T-helper 2 cell treated with Interferon-gamma antibody and Interleukin-4, amounts not matched to agents 5 μg/mL and 100 μg/mL, for 36 hours (primary cell): ENCODE measurements around the gene PTPRM.

Experiments used
- DNase-seq: peaks from one replicate; pipeline ENCODE4 v3.0.0; 2021; ENCODE audit warnings: low spot score
- H3K27ac Mint-ChIP-seq: one replicate; pipeline ENCODE4 v1.8.0; 2021; ENCODE audit warnings: mild to moderate bottlenecking, mixed read lengths
- H3K27me3 Mint-ChIP-seq: one replicate; pipeline ENCODE4 v1.8.0; 2021; ENCODE audit warnings: low read depth, mixed read lengths
- H3K36me3 Mint-ChIP-seq: one replicate; pipeline ENCODE4 v1.8.0; 2021; ENCODE audit warnings: low read depth, mixed read lengths
- H3K4me1 Mint-ChIP-seq: one replicate; pipeline ENCODE4 v1.8.0; 2021; ENCODE audit warnings: low read depth, mixed read lengths
- H3K4me3 Mint-ChIP-seq: one replicate; pipeline ENCODE4 v1.8.0; 2022; ENCODE audit warnings: mild to moderate bottlenecking, moderate library complexity, mixed read lengths
- H3K9me3 Mint-ChIP-seq: one replicate; pipeline ENCODE4 v1.8.0; 2021; ENCODE audit warnings: mixed read lengths

Gene PTPRM

GRCh38 chr18:7577706-7578105, 10.6 kb downstream of the PTPRM start:
- Mint-ChIP-seq H3K27me3 (no peaks in the 10 kb centered on the region), H3K4me3 (no peak overlapping the region), H3K36me3 (no peaks in the 10 kb centered on the region), H3K4me1 (no peaks in the 10 kb centered on the region), H3K9me3 (no peaks in the 10 kb centered on the region), H3K27ac (no peak overlapping the region)
- DNase-seq, result no peak

- Mint-ChIP-seq H3K27ac (no peak overlapping the region), H3K4me1 (no peaks in the 10 kb centered on the region), H3K27me3 (no peaks in the 10 kb centered on the region), H3K4me3 (no peak overlapping the region), H3K36me3 (no peaks in the 10 kb centered on the region), H3K9me3 (no peaks in the 10 kb centered on the region)
- no peak for DNase-seq
Measured at GRCh38 chr18:7579176-7579917, 12.2 kb downstream of the PTPRM start.

- Mint-ChIP-seq H3K27me3 (no peaks in the 10 kb centered on the region), H3K4me1 (no peaks in the 10 kb centered on the region), H3K27ac (no peak overlapping the region), H3K9me3 (no peaks in the 10 kb centered on the region), H3K36me3 (no peaks in the 10 kb centered on the region), H3K4me3 (no peak overlapping the region)
- DNase-seq, result no peak
Measured at GRCh38 chr18:7579918-7580542, 12.9 kb downstream of the PTPRM start.

GRCh38 chr18:7584646-7585275, 17.6 kb downstream of the PTPRM start:
- no peak for DNase-seq
- Mint-ChIP-seq H3K36me3 (no peaks in the 10 kb centered on the region), H3K4me3 (no peak overlapping the region), H3K9me3 (no peaks in the 10 kb centered on the region), H3K27ac (no peak overlapping the region), H3K4me1 (no peaks in the 10 kb centered on the region), H3K27me3 (no peaks in the 10 kb centered on the region)

GRCh38 chr18:7585276-7585670, 18.2 kb downstream of the PTPRM start:
- H3K36me3 Mint-ChIP-seq, result no peaks in the 10 kb centered on the region
- no peaks in the 10 kb centered on the region for H3K27me3 Mint-ChIP-seq
- H3K27ac Mint-ChIP-seq, result no peak overlapping the region
- H3K4me1 Mint-ChIP-seq, result no peaks in the 10 kb centered on the region
- no peaks in the 10 kb centered on the region for H3K9me3 Mint-ChIP-seq
- no peak overlapping the region for H3K4me3 Mint-ChIP-seq
- DNase-seq, result no peak

- no peak overlapping the region for H3K4me3 Mint-ChIP-seq
- H3K4me1 Mint-ChIP-seq, result no peaks in the 10 kb centered on the region
- H3K27me3 Mint-ChIP-seq, result peaks cover 2% of the 10 kb centered on the region
- no peaks in the 10 kb centered on the region for H3K9me3 Mint-ChIP-seq
- no peak overlapping the region for H3K27ac Mint-ChIP-seq
- no peak for DNase-seq
- H3K36me3 Mint-ChIP-seq, result no peaks in the 10 kb centered on the region
Measured at GRCh38 chr18:7586379-7586778, 19.3 kb downstream of the PTPRM start.

- H3K4me1 Mint-ChIP-seq, result no peaks in the 10 kb centered on the region
- H3K27ac Mint-ChIP-seq, result no peak overlapping the region
- DNase-seq, result no peak
- H3K9me3 Mint-ChIP-seq, result no peaks in the 10 kb centered on the region
- no peak overlapping the region for H3K4me3 Mint-ChIP-seq
- H3K36me3 Mint-ChIP-seq, result no peaks in the 10 kb centered on the region
- peaks cover 2% of the 10 kb centered on the region for H3K27me3 Mint-ChIP-seq
Measured at GRCh38 chr18:7590826-7591560, 23.9 kb downstream of the PTPRM start.

- Mint-ChIP-seq H3K36me3 (no peaks in the 10 kb centered on the region), H3K4me1 (no peaks in the 10 kb centered on the region), H3K9me3 (no peaks in the 10 kb centered on the region), H3K27ac (no peak overlapping the region), H3K27me3 (peaks cover 2% of the 10 kb centered on the region), H3K4me3 (no peak overlapping the region)
- no peak for DNase-seq
Measured at GRCh38 chr18:7592305-7593071, 25.4 kb downstream of the PTPRM start.

GRCh38 chr18:7593218-7593819, 26.2 kb downstream of the PTPRM start:
- Mint-ChIP-seq H3K4me1 (no peaks in the 10 kb centered on the region), H3K36me3 (no peaks in the 10 kb centered on the region), H3K9me3 (no peaks in the 10 kb centered on the region), H3K27ac (no peak overlapping the region), H3K4me3 (no peak overlapping the region), H3K27me3 (peaks cover 2% of the 10 kb centered on the region)
- DNase-seq, result no peak

GRCh38 chr18:7596147-7596546, 29.0 kb downstream of the PTPRM start:
- no peaks in the 10 kb centered on the region for H3K9me3 Mint-ChIP-seq

GRCh38 chr18:7597500-7597899, 30.4 kb downstream of the PTPRM start:
- H3K4me1 Mint-ChIP-seq, result no peaks in the 10 kb centered on the region
- no peaks in the 10 kb centered on the region for H3K36me3 Mint-ChIP-seq
- H3K4me3 Mint-ChIP-seq, result no peak overlapping the region
- no peak overlapping the region for H3K27ac Mint-ChIP-seq
- no peaks in the 10 kb centered on the region for H3K9me3 Mint-ChIP-seq
- no peak for DNase-seq
- no peaks in the 10 kb centered on the region for H3K27me3 Mint-ChIP-seq

More at GRCh38 chr18:7596147-7596546, 29.0 kb downstream of the PTPRM start:
- no peak for DNase-seq
- H3K36me3 Mint-ChIP-seq, result no peaks in the 10 kb centered on the region
- no peaks in the 10 kb centered on the region for H3K27me3 Mint-ChIP-seq
- no peaks in the 10 kb centered on the region for H3K4me1 Mint-ChIP-seq
- H3K4me3 Mint-ChIP-seq, result no peak overlapping the region
- no peak overlapping the region for H3K27ac Mint-ChIP-seq

GRCh38 chr18:7598167-7599047, 31.3 kb downstream of the PTPRM start:
- H3K4me3 Mint-ChIP-seq, result no peak overlapping the region
- H3K27ac Mint-ChIP-seq, result no peak overlapping the region
- no peaks in the 10 kb centered on the region for H3K27me3 Mint-ChIP-seq
- H3K9me3 Mint-ChIP-seq, result no peaks in the 10 kb centered on the region
- H3K4me1 Mint-ChIP-seq, result no peaks in the 10 kb centered on the region
- H3K36me3 Mint-ChIP-seq, result no peaks in the 10 kb centered on the region
- DNase-seq, result no peak
